Fibroblast of lung (primary cell): Measurements from ENCODE around the gene S100G. TPM values are rescaled to one million over a fixed set of nuclear protein-coding genes. Genes with fewer than 3 reads are reported as not detected.

Source experiments
- DNase-seq, 2 donors: peaks; one replicate each; pipeline versions ENCODE4 v3.0.0 to v3.0.0-alpha.2; 2010; ENCODE audit warnings: low read depth in 2 of 2
- H2AFZ ChIP-seq: 2 replicates; pipeline ENCODE4 v1.5.1; 2012; ENCODE audit warnings: low read length, control low read depth, inconsistent platforms
- H3K27ac ChIP-seq: 2 replicates; pipeline ENCODE4 v1.5.1; 2011; ENCODE audit warnings: low read length, control low read depth; ENCODE audit not compliant: insufficient read depth
- H3K27me3 ChIP-seq: 2 replicates; pipeline ENCODE4 v1.5.1; 2011; ENCODE audit warnings: mild to moderate bottlenecking, low read length; ENCODE audit not compliant: control insufficient read depth, insufficient read depth
- H3K36me3 ChIP-seq: 2 replicates; pipeline ENCODE4 v1.5.1; 2011; ENCODE audit warnings: low read length; ENCODE audit not compliant: control insufficient read depth, insufficient read depth
- H3K4me1 ChIP-seq: 2 replicates; pipeline ENCODE4 v1.5.1; 2011; ENCODE audit warnings: low read length; ENCODE audit not compliant: control insufficient read depth, insufficient read depth; ENCODE audit errors: extremely low read depth
- H3K4me2 ChIP-seq: 2 replicates; pipeline ENCODE4 v1.5.1; 2011; ENCODE audit warnings: low read length, control low read depth; ENCODE audit not compliant: insufficient read depth; ENCODE audit errors: extremely low read depth
- H3K4me3 ChIP-seq, 4 experiments: fragments of 200-600 bp in 1 of 4; sonication (generic) in 1 of 4; replicated peaks in 1 of 4; 2 replicates each; pipeline ENCODE4 v1.5.1; 2011 to 2016; ENCODE audit warnings: low read length in 4 of 4, low read depth in 3 of 4, mild to moderate bottlenecking in 3 of 4, control low read depth in 2 of 4, inconsistent platforms in 1 of 4, mixed read lengths in 1 of 4; ENCODE audit not compliant: insufficient read depth in 1 of 4; ENCODE audit errors: control extremely low read depth in 1 of 4
- H3K79me2 ChIP-seq: 2 replicates; pipeline ENCODE4 v1.5.1; 2012; ENCODE audit warnings: mild to moderate bottlenecking, low read length, inconsistent platforms; ENCODE audit not compliant: control insufficient read depth, insufficient read depth
- H3K9ac ChIP-seq: 2 replicates; pipeline ENCODE4 v1.5.1; 2011; ENCODE audit warnings: mild to moderate bottlenecking, low read length, control low read depth; ENCODE audit not compliant: insufficient read depth
- H3K9me3 ChIP-seq: 2 replicates; pipeline ENCODE4 v1.5.1; 2012; ENCODE audit warnings: low read depth, low read length; ENCODE audit not compliant: control insufficient read depth, insufficient read depth
- H4K20me1 ChIP-seq: 2 replicates; pipeline ENCODE4 v1.5.1; 2011; ENCODE audit warnings: low read length; ENCODE audit not compliant: control insufficient read depth, insufficient read depth; ENCODE audit errors: extremely low read depth
- CTCF ChIP-seq, 2 donors: IDR thresholded peaks in 1 of 2; conservative IDR thresholded peaks in 1 of 2; 1 replicate in 1 of 2; 2 replicates in 1 of 2; pipeline ENCODE4 v1.5.1; 2011 to 2012; ENCODE audit warnings: low read length in 2 of 2, control low read depth in 1 of 2, inconsistent platforms in 1 of 2, low read depth in 1 of 2, mild to moderate bottlenecking in 1 of 2
- EZH2 ChIP-seq: IDR thresholded peaks from 2 replicates; pipeline ENCODE4 v1.5.1; 2012; ENCODE audit warnings: low read length, control low read depth, mild to moderate bottlenecking; ENCODE audit errors: missing control alignments
- polyA plus RNA-seq, 2 donors: library from polyadenylated mRNA; depleted of rRNA in 1 of 2; stranded (reverse) in 1 of 2; unstranded in 1 of 2; fragments of >200 nt; gene quantifications; 2 replicates each; pipeline ENCODE4 v1.2.1, GENCODE V29; 2011 to 2012; ENCODE audit warnings: missing spikeins in 1 of 2
- total RNA-seq: library from RNA; depleted of rRNA; stranded (reverse); fragments of >200 nt; gene quantifications from 2 replicates; pipeline ENCODE4 v1.2.1, GENCODE V29; 2014

The S100G gene
- total and polyA plus RNA-seq, 2 donors (not counting 1 experiment from before 2014, with no cell fraction given) = not detected

GRCh38 chrX:16603822-16604221, 46.1 kb upstream of the S100G start:
- Histone ChIP-seq H3K9me3 (no peaks in the 10 kb centered on the region), H3K79me2 (no peaks in the 10 kb centered on the region), H3K4me1 (no peaks in the 10 kb centered on the region), H3K27me3 (no peaks in the 10 kb centered on the region), H2AFZ (no peak overlapping the region), H3K4me2 (no peak overlapping the region), H3K9ac (no peak overlapping the region), H3K36me3 (peaks cover 1% of the 10 kb centered on the region), H3K27ac (no peak overlapping the region), H4K20me1 (no peaks in the 10 kb centered on the region), H3K4me3 (no peak overlapping the region)
- no peak for TF ChIP-seq EZH2
- peak in 1 of 2 donors; percentile 19 for DNase-seq

GRCh38 chrX:16604337-16604736, 45.6 kb upstream of the S100G start:
- Histone ChIP-seq H2AFZ (no peak overlapping the region), H3K27ac (no peak overlapping the region)
- DNase-seq = peak in 1 of 2 donors; percentile 19

GRCh38 chrX:16606142-16606720, 43.7 kb upstream of the S100G start:
- TF ChIP-seq EZH2 (no peak), CTCF (conservative IDR thresholded peaks at IDR 0.05 in 1 of 2, IDR thresholded peaks at IDR 0.05 in 1 of 2; ENCODE audit: low read depth in 1 of 2, low read length in 2 of 2) (no peak)
- H3K79me2 ChIP-seq = no peaks in the 10 kb centered on the region
- DNase-seq = peak in 1 of 2 donors; percentile 44

More at GRCh38 chrX:16604337-16604736, 45.6 kb upstream of the S100G start:
- H3K4me2 ChIP-seq = no peak overlapping the region
- no peaks in the 10 kb centered on the region for H4K20me1 ChIP-seq
- H3K79me2 ChIP-seq = no peaks in the 10 kb centered on the region
- TF ChIP-seq EZH2 (no peak), CTCF (conservative IDR thresholded peaks at IDR 0.05 in 1 of 2, IDR thresholded peaks at IDR 0.05 in 1 of 2; ENCODE audit: low read depth in 1 of 2, low read length in 2 of 2) (no peak)
- no peaks in the 10 kb centered on the region for H3K9me3 ChIP-seq
- peaks cover 1% of the 10 kb centered on the region for H3K36me3 ChIP-seq
- no peak overlapping the region for H3K9ac ChIP-seq
- no peaks in the 10 kb centered on the region for H3K4me1 ChIP-seq
- no peak overlapping the region for H3K4me3 ChIP-seq
- no peaks in the 10 kb centered on the region for H3K27me3 ChIP-seq

More at GRCh38 chrX:16606142-16606720, 43.7 kb upstream of the S100G start:
- no peak overlapping the region for H2AFZ ChIP-seq
- H3K36me3 ChIP-seq = peaks cover 1% of the 10 kb centered on the region
- H3K9me3 ChIP-seq = no peaks in the 10 kb centered on the region
- no peaks in the 10 kb centered on the region for H4K20me1 ChIP-seq
- no peak overlapping the region for H3K4me2 ChIP-seq
- no peaks in the 10 kb centered on the region for H3K4me1 ChIP-seq
- H3K9ac ChIP-seq = no peak overlapping the region
- no peak overlapping the region for H3K4me3 ChIP-seq
- H3K27ac ChIP-seq = no peak overlapping the region
- no peaks in the 10 kb centered on the region for H3K27me3 ChIP-seq
